Gastroesophageal sphincter (tissue), 4 donors: ENCODE results near the gene AGPAT3. TPM values are rescaled to one million over a fixed set of nuclear protein-coding genes. Genes with fewer than 3 reads are reported as not detected.

ENCODE experiments used
- ATAC-seq: fragments of 150-250 bp; one replicate; pipeline ENCODE4 v1.9.1; 2016; ENCODE audit warnings: mild to moderate bottlenecking, moderate library complexity
- H3K27ac ChIP-seq, 4 donors: fragments of 200-600 bp; sonication (generic) in 3 of 4; 1 replicate in 3 of 4; 2 replicates in 1 of 4; pipeline ENCODE4 v1.5.1; 2016 to 2019
- H3K27me3 ChIP-seq: fragments of 200-600 bp; sonication (generic); one replicate; pipeline ENCODE4 v1.5.1; 2019
- H3K36me3 ChIP-seq, 2 donors: fragments of 200-600 bp; sonication (generic); one replicate each; pipeline ENCODE4 v1.5.1; 2019; ENCODE audit warnings: control low read depth in 1 of 2
- H3K4me1 ChIP-seq, 3 donors: fragments of 200-600 bp; sonication (generic); 1 replicate in 2 of 3; 2 replicates in 1 of 3; pipeline ENCODE4 v1.5.1; 2016 to 2019; ENCODE audit warnings: control low read depth in 2 of 3
- H3K4me3 ChIP-seq, 2 donors: fragments of 200-600 bp; sonication (generic); one replicate each; pipeline ENCODE4 v1.5.1; 2019; ENCODE audit warnings: mild to moderate bottlenecking in 1 of 2, moderate library complexity in 1 of 2
- H3K9me3 ChIP-seq, 3 donors: fragments of 200-600 bp; sonication (generic); one replicate each; pipeline ENCODE4 v1.5.1; 2017 to 2019; ENCODE audit warnings: control low read depth in 2 of 3
- CTCF ChIP-seq, 4 experiments: fragments of 200-600 bp in 2 of 4; fragments of 450-650 bp in 2 of 4; sonication (generic) in 1 of 4; IDR thresholded peaks; one replicate each; pipeline ENCODE4 v1.5.1; 2017 to 2019; ENCODE audit warnings: antibody characterized with exemption in 4 of 4, mild to moderate bottlenecking in 2 of 4, moderate library complexity in 2 of 4
- EP300 ChIP-seq: sonication (generic); formaldehyde crosslinking; IDR thresholded peaks from one replicate; pipeline ENCODE4 v1.6.1; 2017; ENCODE audit warnings: antibody characterized with exemption, mild to moderate bottlenecking
- POLR2A ChIP-seq, 2 donors: fragments of 450-650 bp; IDR thresholded peaks; one replicate each; pipeline ENCODE4 v1.6.1; 2017; ENCODE audit warnings: antibody characterized with exemption in 2 of 2, mild to moderate bottlenecking in 2 of 2, moderate library complexity in 1 of 2
- POLR2AphosphoS5 ChIP-seq: sonication (generic); formaldehyde crosslinking; IDR thresholded peaks from one replicate; pipeline ENCODE4 v1.6.1; 2017; ENCODE audit warnings: antibody characterized with exemption
- WGBS, 2 donors: methylation state at CpG; one replicate each; pipeline ENCODE4 v1.1.5; 2018; ENCODE audit warnings: low coverage in 1 of 2; 5-methylcytosine and 5-hydroxymethylcytosine counted together
- total RNA-seq, 4 donors: library from RNA; depleted of rRNA; stranded (reverse); fragments of >200 nt; gene quantifications; one replicate each; pipeline ENCODE4 v1.1.0, GENCODE V29; 2016

The AGPAT3 gene
- total RNA-seq, 4 donors from 2014 or later, result 27.1 to 46.9 (median 32.2) TPM

DNA sequence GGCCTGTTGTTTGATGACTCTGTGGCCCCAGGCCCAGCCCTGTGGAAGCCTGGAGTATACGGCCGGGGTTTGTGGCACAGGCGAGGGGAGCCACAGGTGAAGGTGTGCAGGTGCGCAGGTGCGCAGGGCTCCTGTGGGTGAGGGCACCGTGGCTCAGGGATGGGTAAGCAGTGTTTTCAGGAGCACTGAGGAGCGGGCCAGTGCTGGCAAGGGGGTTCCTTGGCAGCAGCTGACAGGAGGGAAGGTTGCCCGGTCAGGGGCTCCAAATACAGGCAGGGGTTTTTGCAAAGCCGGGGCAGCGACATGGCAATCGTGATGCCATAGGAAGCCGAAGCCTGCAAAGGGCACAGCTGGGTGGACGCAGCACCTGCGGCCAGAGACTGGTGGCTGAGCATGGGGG lies 20.7 kb downstream of the AGPAT3 start:
- H3K27ac ChIP-seq, result no peak overlapping the region
- no peaks in the 10 kb centered on the region for H3K27me3 ChIP-seq
- H3K4me1 ChIP-seq, result peaks cover 0 to 50% (median 9%) of the 10 kb centered on the region in 3 donors
- H3K36me3 ChIP-seq, result peaks cover 0 to 4% of the 10 kb centered on the region in 2 donors
- no peak overlapping the region for H3K4me3 ChIP-seq
- 89 to 94% methylated on average over 3 to 5 of the region's 14 CpGs for WGBS, 2 donors
- no peak for ATAC-seq
- H3K9me3 ChIP-seq, result no peaks in the 10 kb centered on the region
- TF ChIP-seq EP300 (no peak), POLR2AphosphoS5 (no peak), CTCF (IDR thresholded peaks at IDR 0.05) (no peak), POLR2A (IDR thresholded peaks at IDR 0.05) (no peak)

DNA sequence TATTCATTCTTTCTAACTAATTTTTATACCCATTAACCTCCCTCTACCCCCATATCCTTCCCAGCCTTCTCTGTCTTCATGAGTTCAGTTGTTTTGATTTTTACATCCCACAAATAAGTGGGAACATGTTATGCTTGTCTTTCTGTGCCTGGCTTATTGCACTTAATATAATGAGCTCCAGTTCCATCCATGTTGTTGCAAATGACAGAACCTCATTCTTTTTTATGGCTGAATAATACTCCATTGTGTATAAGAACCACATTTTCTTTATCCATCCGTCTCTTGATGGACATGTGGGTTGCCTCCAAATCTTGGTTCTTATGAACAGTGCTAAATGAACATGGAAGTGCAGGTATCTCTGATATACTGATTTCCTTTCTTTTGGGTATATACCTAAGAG lies 21.5 kb downstream of the AGPAT3 start:
- no peak overlapping the region for H3K4me3 ChIP-seq
- no peak for ATAC-seq
- WGBS, 2 donors, result 94% methylated on average over 1 of the region's 1 CpG; no CpG with 5 or more reads in 1 of the 2 donors
- H3K36me3 ChIP-seq, result peaks cover 0 to 4% of the 10 kb centered on the region in 2 donors
- peaks cover 0 to 42% (median 9%) of the 10 kb centered on the region in 3 donors for H3K4me1 ChIP-seq
- H3K27me3 ChIP-seq, result no peaks in the 10 kb centered on the region
- no peaks in the 10 kb centered on the region for H3K9me3 ChIP-seq
- no peak for TF ChIP-seq EP300
- no peak for TF ChIP-seq POLR2AphosphoS5
- TF ChIP-seq POLR2A (IDR thresholded peaks at IDR 0.05), result no peak
- no peak for TF ChIP-seq CTCF (IDR thresholded peaks at IDR 0.05)
- no peak overlapping the region for H3K27ac ChIP-seq

- WGBS, 2 donors, result 87 to 100% methylated on average over 1 to 3 of the region's 3 CpGs
- no peak overlapping the region for H3K27ac ChIP-seq
- peaks cover 0 to 37% (median 10%) of the 10 kb centered on the region in 3 donors for H3K4me1 ChIP-seq
- H3K4me3 ChIP-seq, result no peak overlapping the region
- H3K36me3 ChIP-seq, result no peaks in the 10 kb centered on the region
- no peaks in the 10 kb centered on the region for H3K27me3 ChIP-seq
- no peak for ATAC-seq
- TF ChIP-seq CTCF (IDR thresholded peaks at IDR 0.05) (no peak), POLR2AphosphoS5 (no peak)
- no peaks in the 10 kb centered on the region for H3K9me3 ChIP-seq
These were observed 24.0 kb downstream of the AGPAT3 start for GRCh38 chr21:43889069-43889468.

DNA sequence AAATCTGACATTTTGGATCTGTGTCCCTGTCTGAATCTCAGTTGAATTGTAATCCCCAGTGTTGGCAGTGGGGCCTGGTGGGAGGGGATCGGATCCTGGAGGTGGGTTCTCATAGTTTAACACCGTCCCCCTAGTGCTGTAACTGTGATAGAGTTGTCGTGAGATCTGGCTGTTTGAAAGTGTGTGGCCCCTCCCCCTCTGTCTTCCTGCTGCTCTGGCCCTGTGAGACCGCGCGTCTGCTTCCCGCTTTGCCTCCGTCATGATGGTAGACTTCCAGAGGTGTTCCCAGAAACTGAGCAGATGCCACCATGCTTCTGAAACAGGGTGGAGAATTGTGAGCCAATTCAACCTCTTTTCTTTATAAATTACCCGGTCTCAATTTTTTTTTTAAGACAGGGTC lies 25.0 kb downstream of the AGPAT3 start:
- Histone ChIP-seq H3K4me1 (peaks cover 0 to 36% (median 5%) of the 10 kb centered on the region in 3 donors), H3K4me3 (no peak overlapping the region), H3K36me3 (no peaks in the 10 kb centered on the region), H3K27ac (no peak overlapping the region), H3K9me3 (no peaks in the 10 kb centered on the region), H3K27me3 (no peaks in the 10 kb centered on the region)
- TF ChIP-seq CTCF (IDR thresholded peaks at IDR 0.05) (no peak), POLR2AphosphoS5 (no peak), EP300 (no peak), POLR2A (IDR thresholded peaks at IDR 0.05) (no peak)
- WGBS, 2 donors, result 97% methylated on average over 5 to 6 of the region's 9 CpGs
- no peak for ATAC-seq

DNA sequence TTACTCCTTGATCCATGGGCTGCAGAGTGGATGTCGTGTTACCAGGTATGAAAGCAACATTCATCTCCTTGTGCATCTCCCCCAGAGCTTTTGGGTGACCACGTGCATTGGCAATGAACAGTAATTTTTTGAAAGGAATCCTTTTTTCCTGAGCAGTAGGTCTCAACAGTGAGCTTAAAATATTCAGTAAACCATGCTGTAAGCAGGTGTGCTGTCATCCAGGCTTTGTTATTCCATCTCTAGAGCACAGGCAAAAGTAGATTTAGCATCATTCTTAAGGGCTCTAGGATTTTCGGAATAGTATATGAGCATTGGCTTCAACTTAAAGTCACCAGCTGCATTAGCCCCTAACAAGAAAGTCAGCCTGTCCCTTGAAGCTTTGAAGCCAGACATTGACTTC lies 27.3 kb downstream of the AGPAT3 start:
- Histone ChIP-seq H3K4me3 (no peak overlapping the region), H3K36me3 (no peaks in the 10 kb centered on the region), H3K27me3 (no peaks in the 10 kb centered on the region), H3K27ac (no peak overlapping the region), H3K4me1 (peaks cover 0 to 26% (median 5%) of the 10 kb centered on the region in 3 donors), H3K9me3 (no peaks in the 10 kb centered on the region)
- TF ChIP-seq EP300 (no peak), POLR2A (IDR thresholded peaks at IDR 0.05) (no peak)
- no peak for ATAC-seq
- 96 to 100% methylated on average over 3 of the region's 3 CpGs for WGBS, 2 donors
